HG02678 (cell line): ENCODE results near the gene ADORA1.

ENCODE experiments used
- ATAC-seq: cut with Tn5 transposase; IDR thresholded peaks from one replicate; pipeline ENCODE4 v1.9.1; 2021; ENCODE audit warnings: mild to moderate bottlenecking, moderate library complexity; ENCODE audit not compliant: unreplicated experiment

The ADORA1 gene

GRCh38 chr1:203120325-203121153 lies 7.0 kb upstream of the ADORA1 start:
- no peak for ATAC-seq

GRCh38 chr1:203121186-203122015 lies 6.1 kb upstream of the ADORA1 start:
- no peak for ATAC-seq

GRCh38 chr1:203122159-203122558 lies 5.4 kb upstream of the ADORA1 start:
- no peak for ATAC-seq

- ATAC-seq: no peak
These were observed 3.5 kb upstream of the ADORA1 start for GRCh38 chr1:203124011-203124410.

GRCh38 chr1:203124546-203125317 lies 2.8 kb upstream of the ADORA1 start:
- no peak for ATAC-seq

GRCh38 chr1:203126151-203126865 lies 1.2 kb upstream of the ADORA1 start:
- no peak for ATAC-seq

- no peak for ATAC-seq
These were observed 460 bp upstream of the ADORA1 start for GRCh38 chr1:203126866-203127665.

GRCh38 chr1:203128431-203128715 lies 847 bp downstream of the ADORA1 start:
- ATAC-seq: no peak

- no peak for ATAC-seq
These were observed 1.4 kb downstream of the ADORA1 start for GRCh38 chr1:203128716-203129500.

GRCh38 chr1:203129501-203130231 lies 2.1 kb downstream of the ADORA1 start:
- ATAC-seq: no peak

GRCh38 chr1:203130358-203130985 lies 2.9 kb downstream of the ADORA1 start:
- ATAC-seq: no peak

GRCh38 chr1:203131548-203132200 lies 4.1 kb downstream of the ADORA1 start:
- no peak for ATAC-seq

- ATAC-seq: no peak
These were observed 6.6 kb downstream of the ADORA1 start for GRCh38 chr1:203133970-203134725.

GRCh38 chr1:203135636-203136305 lies 8.2 kb downstream of the ADORA1 start:
- no peak for ATAC-seq

GRCh38 chr1:203136409-203137042 lies 9.0 kb downstream of the ADORA1 start:
- ATAC-seq: no peak

GRCh38 chr1:203137324-203137723 lies 9.8 kb downstream of the ADORA1 start:
- ATAC-seq: no peak
